Testis (tissue), 2 donors: ENCODE results near the gene NFKBIZ.

Experiments used
- CTCF ChIP-seq, 3 experiments: fragments of 450-650 bp in 2 of 3; fragments of 200-600 bp in 1 of 3; sonication (generic) in 1 of 3; IDR thresholded peaks; one replicate each; pipeline ENCODE4 v1.5.1; 2016 to 2019; ENCODE audit warnings: antibody characterized with exemption in 3 of 3, mild to moderate bottlenecking in 2 of 3, moderate library complexity in 1 of 3
- POLR2A ChIP-seq: fragments of 450-650 bp; IDR thresholded peaks from one replicate; pipeline ENCODE4 v1.6.1; 2017; ENCODE audit warnings: antibody characterized with exemption, mild to moderate bottlenecking, moderate library complexity

GRCh38 chr3:101838691-101839090 is 10.6 kb upstream of the NFKBIZ start:
- TF ChIP-seq CTCF (IDR thresholded peaks at IDR 0.05) = no peak
- no peak for TF ChIP-seq POLR2A
